K562 (cell line): ENCODE measurements around the gene PHF1. TPM values are rescaled to one million over a fixed set of nuclear protein-coding genes. Genes with fewer than 3 reads are reported as not detected.
A peak's percentile ranks its signal among the peaks of the same experiment; 100 is the strongest.

Experiments used
- CTBP1 ChIP-seq: fragments of 450-650 bp; IDR thresholded peaks from 2 replicates; pipeline ENCODE4 v1.6.1; 2016; ENCODE audit warnings: borderline replicate concordance
- ETV6 ChIP-seq, 3 experiments: fragments of 150-350 bp in 1 of 3; sonication (generic) in 1 of 3; formaldehyde crosslinking in 1 of 3; IDR thresholded peaks; 2 replicates each; pipeline versions ENCODE4 v1.6.1 to v1.8.0; 2014 to 2022; ENCODE audit warnings: borderline replicate concordance in 2 of 3, low read depth in 2 of 3, antibody characterized with exemption in 1 of 3, low read length in 1 of 3, mild to moderate bottlenecking in 1 of 3, missing genetic modification reagents in 1 of 3
- MECOM ChIP-seq: fragments of 250-450 bp; sonication (Bioruptor Pico); IDR thresholded peaks from 2 replicates; pipeline ENCODE4 v1.8.0; 2022; ENCODE audit warnings: inconsistent platforms
- NCOR1 ChIP-seq: fragments of 450-650 bp; IDR thresholded peaks from 2 replicates; pipeline ENCODE4 v1.6.1; 2016; ENCODE audit warnings: mild to moderate bottlenecking, moderate library complexity
- NFATC3 ChIP-seq: fragments of 450-650 bp; IDR thresholded peaks from 2 replicates; pipeline ENCODE4 v1.6.1; 2017; ENCODE audit warnings: mild to moderate bottlenecking
- TAF1 ChIP-seq: IDR thresholded peaks from 2 replicates; pipeline ENCODE4 v1.6.1; 2011; ENCODE audit warnings: mild to moderate bottlenecking, low read length, moderate library complexity; ENCODE audit not compliant: insufficient read depth, control insufficient read depth, severe bottlenecking; ENCODE audit errors: extremely low read depth
- THRA ChIP-seq: fragments of 450-650 bp; IDR thresholded peaks from 2 replicates; pipeline ENCODE4 v1.6.1; 2017; ENCODE audit warnings: mild to moderate bottlenecking, moderate library complexity
- ZBTB1 ChIP-seq: sonication (generic); formaldehyde crosslinking; IDR thresholded peaks from 2 replicates; pipeline ENCODE4 v1.8.1; 2023; ENCODE audit warnings: missing genetic modification reagents, low read depth, mild to moderate bottlenecking, borderline replicate concordance
- ZNF280A ChIP-seq: fragments of 450-650 bp; IDR thresholded peaks from 2 replicates; pipeline ENCODE4 v1.6.1; 2018; ENCODE audit warnings: mild to moderate bottlenecking, low read depth; ENCODE audit not compliant: partially characterized antibody
- ZNF584 ChIP-seq: fragments of 200-800 bp; sonication (Bioruptor generic); IDR thresholded peaks from 2 replicates; pipeline ENCODE4 v1.6.1; 2016; ENCODE audit warnings: low read depth, mild to moderate bottlenecking, missing genetic modification characterization, missing compliant biosample characterization
- ZNF668 ChIP-seq: fragments of 250-450 bp; sonication (Bioruptor Pico); IDR thresholded peaks from 2 replicates; pipeline ENCODE4 v1.8.0; 2022; ENCODE audit warnings: mild to moderate bottlenecking, inconsistent platforms
- polyA plus RNA-seq, 8 experiments: library from polyadenylated mRNA; depleted of rRNA in 4 of 8; stranded (reverse) in 5 of 8; unstranded in 3 of 8; fragments of >200 nt; fragmentation: Nextera tagmentation in 2 of 8; fragmentation: Illumina TruSeq in 1 of 8; extraction: Ambion mirVana in 2 of 8; extraction: Trizol in 1 of 8; gene quantifications; 2 replicates each; pipeline versions ENCODE4 v1.2.1 to v1.2.3, GENCODE V29; 2011 to 2014; ENCODE audit warnings: inconsistent platforms in 1 of 8, missing spikeins in 1 of 8
- total RNA-seq, 7 experiments: library from RNA; depleted of rRNA in 6 of 7; stranded (reverse); fragments of >200 nt in 6 of 7; fragmentation: Illumina TruSeq in 2 of 7; extraction: Trizol in 2 of 7; gene quantifications; 2 replicates each; pipeline versions ENCODE4 v1.2.1 to v1.2.3, GENCODE V29; 2011 to 2021; ENCODE audit warnings: low replicate concordance in 1 of 7
- TF ChIP-seq, protein P1 (sequence below), 2 experiments: fragments of 150-350 bp in 1 of 2; IDR thresholded peaks; 2 replicates each; pipeline ENCODE4 v1.6.1; 2012 to 2016; ENCODE audit warnings: low read depth in 2 of 2, low read length in 2 of 2, mild to moderate bottlenecking in 1 of 2, moderate library complexity in 1 of 2
- TF ChIP-seq, protein P2 (sequence below), 2 experiments: IDR thresholded peaks; 2 replicates each; pipeline ENCODE4 v1.6.1; 2012; ENCODE audit warnings: improper control_type of control experiment in 2 of 2, low read depth in 2 of 2, low read length in 2 of 2, borderline replicate concordance in 1 of 2
- TF ChIP-seq, protein P3 (sequence below): sonication (generic); formaldehyde crosslinking; IDR thresholded peaks from 2 replicates; pipeline ENCODE4 v1.9.0; 2022; ENCODE audit warnings: mild to moderate bottlenecking, missing genetic modification reagents

Gene PHF1
- total and polyA plus RNA-seq, 9 of the 15 experiments (the other 6 are each of a cell fraction or from before 2014, with no cell fraction given): 3.7 to 64.2 (median 33.7) TPM

- TF ChIP-seq ZNF584 (CRISPR knock-in tag) (no peak), MECOM (CRISPR knock-in tag) (0 out of 2 replicates have a peak, but pooled peaks have one; percentile 18), NFATC3 (no peak; the same call in 1 of the 2 replicates), ZNF668 (CRISPR knock-in tag) (no peak), TAF1 (no peak), CTBP1 (no peak), ZBTB1 (no peak), NCOR1 (no peak), THRA (no peak), ZNF280A (no peak), ETV6 (IDR thresholded peaks at IDR 0.05; ENCODE audit: borderline replicate concordance in 1 of 2, low read depth in 2 of 2, low read length in 1 of 2) (no peak), ETV6 (CRISPR knock-in tag; IDR thresholded peaks at IDR 0.05; ENCODE audit: borderline replicate concordance) (no peak)
- TF ChIP-seq, protein P1, sequence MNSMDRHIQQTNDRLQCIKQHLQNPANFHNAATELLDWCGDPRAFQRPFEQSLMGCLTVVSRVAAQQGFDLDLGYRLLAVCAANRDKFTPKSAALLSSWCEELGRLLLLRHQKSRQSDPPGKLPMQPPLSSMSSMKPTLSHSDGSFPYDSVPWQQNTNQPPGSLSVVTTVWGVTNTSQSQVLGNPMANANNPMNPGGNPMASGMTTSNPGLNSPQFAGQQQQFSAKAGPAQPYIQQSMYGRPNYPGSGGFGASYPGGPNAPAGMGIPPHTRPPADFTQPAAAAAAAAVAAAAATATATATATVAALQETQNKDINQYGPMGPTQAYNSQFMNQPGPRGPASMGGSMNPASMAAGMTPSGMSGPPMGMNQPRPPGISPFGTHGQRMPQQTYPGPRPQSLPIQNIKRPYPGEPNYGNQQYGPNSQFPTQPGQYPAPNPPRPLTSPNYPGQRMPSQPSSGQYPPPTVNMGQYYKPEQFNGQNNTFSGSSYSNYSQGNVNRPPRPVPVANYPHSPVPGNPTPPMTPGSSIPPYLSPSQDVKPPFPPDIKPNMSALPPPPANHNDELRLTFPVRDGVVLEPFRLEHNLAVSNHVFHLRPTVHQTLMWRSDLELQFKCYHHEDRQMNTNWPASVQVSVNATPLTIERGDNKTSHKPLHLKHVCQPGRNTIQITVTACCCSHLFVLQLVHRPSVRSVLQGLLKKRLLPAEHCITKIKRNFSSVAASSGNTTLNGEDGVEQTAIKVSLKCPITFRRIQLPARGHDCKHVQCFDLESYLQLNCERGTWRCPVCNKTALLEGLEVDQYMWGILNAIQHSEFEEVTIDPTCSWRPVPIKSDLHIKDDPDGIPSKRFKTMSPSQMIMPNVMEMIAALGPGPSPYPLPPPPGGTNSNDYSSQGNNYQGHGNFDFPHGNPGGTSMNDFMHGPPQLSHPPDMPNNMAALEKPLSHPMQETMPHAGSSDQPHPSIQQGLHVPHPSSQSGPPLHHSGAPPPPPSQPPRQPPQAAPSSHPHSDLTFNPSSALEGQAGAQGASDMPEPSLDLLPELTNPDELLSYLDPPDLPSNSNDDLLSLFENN (IDR thresholded peaks at IDR 0.05; ENCODE audit: low read depth in 2 of 2, low read length in 2 of 2): no peak; a peak in 1 of 4 replicates
- TF ChIP-seq, protein P2, sequence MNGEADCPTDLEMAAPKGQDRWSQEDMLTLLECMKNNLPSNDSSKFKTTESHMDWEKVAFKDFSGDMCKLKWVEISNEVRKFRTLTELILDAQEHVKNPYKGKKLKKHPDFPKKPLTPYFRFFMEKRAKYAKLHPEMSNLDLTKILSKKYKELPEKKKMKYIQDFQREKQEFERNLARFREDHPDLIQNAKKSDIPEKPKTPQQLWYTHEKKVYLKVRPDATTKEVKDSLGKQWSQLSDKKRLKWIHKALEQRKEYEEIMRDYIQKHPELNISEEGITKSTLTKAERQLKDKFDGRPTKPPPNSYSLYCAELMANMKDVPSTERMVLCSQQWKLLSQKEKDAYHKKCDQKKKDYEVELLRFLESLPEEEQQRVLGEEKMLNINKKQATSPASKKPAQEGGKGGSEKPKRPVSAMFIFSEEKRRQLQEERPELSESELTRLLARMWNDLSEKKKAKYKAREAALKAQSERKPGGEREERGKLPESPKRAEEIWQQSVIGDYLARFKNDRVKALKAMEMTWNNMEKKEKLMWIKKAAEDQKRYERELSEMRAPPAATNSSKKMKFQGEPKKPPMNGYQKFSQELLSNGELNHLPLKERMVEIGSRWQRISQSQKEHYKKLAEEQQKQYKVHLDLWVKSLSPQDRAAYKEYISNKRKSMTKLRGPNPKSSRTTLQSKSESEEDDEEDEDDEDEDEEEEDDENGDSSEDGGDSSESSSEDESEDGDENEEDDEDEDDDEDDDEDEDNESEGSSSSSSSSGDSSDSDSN (IDR thresholded peaks at IDR 0.05; ENCODE audit: borderline replicate concordance in 1 of 2, low read depth in 2 of 2, low read length in 2 of 2): no peak
- TF ChIP-seq, protein P3, sequence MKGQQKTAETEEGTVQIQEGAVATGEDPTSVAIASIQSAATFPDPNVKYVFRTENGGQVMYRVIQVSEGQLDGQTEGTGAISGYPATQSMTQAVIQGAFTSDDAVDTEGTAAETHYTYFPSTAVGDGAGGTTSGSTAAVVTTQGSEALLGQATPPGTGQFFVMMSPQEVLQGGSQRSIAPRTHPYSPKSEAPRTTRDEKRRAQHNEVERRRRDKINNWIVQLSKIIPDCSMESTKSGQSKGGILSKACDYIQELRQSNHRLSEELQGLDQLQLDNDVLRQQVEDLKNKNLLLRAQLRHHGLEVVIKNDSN (CRISPR knock-in tag): no peak
Observed at GRCh38 chr6:33417128-33417902, 6.5 kb downstream of the PHF1 start (continued).
